Upper lobe of left lung (tissue), 4 donors: ENCODE data around the gene ATP2A3.

Source experiments
- EP300 ChIP-seq, 4 donors: sonication (generic); formaldehyde crosslinking; IDR thresholded peaks; one replicate each; pipeline ENCODE4 v1.5.1; 2017; ENCODE audit warnings: antibody characterized with exemption in 4 of 4, control low read depth in 2 of 4
- POLR2A ChIP-seq, 4 donors: fragments of 450-650 bp; IDR thresholded peaks; one replicate each; pipeline ENCODE4 v1.5.1; 2016 to 2017; ENCODE audit warnings: antibody characterized with exemption in 4 of 4, mild to moderate bottlenecking in 2 of 4
- POLR2AphosphoS5 ChIP-seq, 2 donors: sonication (generic); formaldehyde crosslinking; IDR thresholded peaks; one replicate each; pipeline ENCODE4 v1.5.1; 2017; ENCODE audit warnings: antibody characterized with exemption in 2 of 2
- TF ChIP-seq, protein P1 (sequence below), 6 experiments: fragments of 450-650 bp in 4 of 6; fragments of 200-600 bp in 2 of 6; sonication (generic) in 2 of 6; IDR thresholded peaks; one replicate each; pipeline ENCODE4 v1.5.1; 2016 to 2019; ENCODE audit warnings: antibody characterized with exemption in 6 of 6

DNA sequence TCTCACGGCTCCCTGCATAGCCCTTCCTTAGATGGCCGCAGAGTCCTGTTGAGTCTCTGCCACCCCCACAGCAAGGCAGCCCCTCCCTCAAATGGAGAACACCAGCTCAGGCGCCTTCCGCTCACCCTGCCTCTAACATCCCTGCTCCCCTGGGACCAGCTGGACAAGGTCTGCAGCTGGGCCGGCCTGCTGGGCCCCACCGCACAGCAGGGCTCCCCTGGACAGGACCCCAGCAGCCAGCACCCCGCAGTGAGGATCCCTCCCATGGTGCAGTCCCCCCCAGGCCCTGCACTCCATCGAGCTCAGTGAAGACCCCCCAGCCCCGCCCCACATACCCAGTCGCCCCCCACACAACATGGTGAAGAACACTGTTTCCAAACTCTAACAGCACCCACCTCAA lies 10.2 kb downstream of the ATP2A3 start:
- TF ChIP-seq, protein P1, sequence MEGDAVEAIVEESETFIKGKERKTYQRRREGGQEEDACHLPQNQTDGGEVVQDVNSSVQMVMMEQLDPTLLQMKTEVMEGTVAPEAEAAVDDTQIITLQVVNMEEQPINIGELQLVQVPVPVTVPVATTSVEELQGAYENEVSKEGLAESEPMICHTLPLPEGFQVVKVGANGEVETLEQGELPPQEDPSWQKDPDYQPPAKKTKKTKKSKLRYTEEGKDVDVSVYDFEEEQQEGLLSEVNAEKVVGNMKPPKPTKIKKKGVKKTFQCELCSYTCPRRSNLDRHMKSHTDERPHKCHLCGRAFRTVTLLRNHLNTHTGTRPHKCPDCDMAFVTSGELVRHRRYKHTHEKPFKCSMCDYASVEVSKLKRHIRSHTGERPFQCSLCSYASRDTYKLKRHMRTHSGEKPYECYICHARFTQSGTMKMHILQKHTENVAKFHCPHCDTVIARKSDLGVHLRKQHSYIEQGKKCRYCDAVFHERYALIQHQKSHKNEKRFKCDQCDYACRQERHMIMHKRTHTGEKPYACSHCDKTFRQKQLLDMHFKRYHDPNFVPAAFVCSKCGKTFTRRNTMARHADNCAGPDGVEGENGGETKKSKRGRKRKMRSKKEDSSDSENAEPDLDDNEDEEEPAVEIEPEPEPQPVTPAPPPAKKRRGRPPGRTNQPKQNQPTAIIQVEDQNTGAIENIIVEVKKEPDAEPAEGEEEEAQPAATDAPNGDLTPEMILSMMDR (IDR thresholded peaks at IDR 0.05), result no peak
- TF ChIP-seq POLR2A (IDR thresholded peaks at IDR 0.05), result no peak
- no peak for TF ChIP-seq EP300 (IDR thresholded peaks at IDR 0.05)
- no peak for TF ChIP-seq POLR2AphosphoS5 (IDR thresholded peaks at IDR 0.05)
